ENCODE data around the gene HS3ST4. TPM values are rescaled to one million over a fixed set of nuclear protein-coding genes. Genes with fewer than 3 reads are reported as not detected.

Gene HS3ST4
- total and polyA plus RNA-seq, 2 of the 8 experiments (the other 6 are each of a cell fraction or from before 2014, with no cell fraction given): 1.9 to 3.3 TPM

- Histone ChIP-seq H2AFZ (ENCODE audit: low read length) (no peak overlapping the region), H3K4me3 (ENCODE audit: extremely low read depth in 1 of 4, insufficient read depth in 2 of 4, low read depth in 3 of 4, low read length in 4 of 4) (no peak overlapping the region), H4K20me1 (replicated peaks in 1 of 2; ENCODE audit: control insufficient read depth in 1 of 2, insufficient read depth in 2 of 2, low read length in 2 of 2) (peaks cover 0 to 2% of the 10 kb centered on the region in 2 experiments), H3K23me2 (ENCODE audit: low read depth, low read length) (no peaks in the 10 kb centered on the region; the same call in 1 of the 2 replicates), H3K4me1 (replicated peaks in 1 of 4; ENCODE audit: control insufficient read depth in 3 of 4, insufficient read depth in 4 of 4, low read length in 3 of 4) (peaks cover 0 to 5% (median 0%) of the 10 kb centered on the region in 4 experiments; a peak in 1 of 7 replicates), H3K9ac (replicated peaks in 1 of 4; ENCODE audit: extremely low read depth in 1 of 4, low read depth in 3 of 4, low read length in 3 of 4) (no peak overlapping the region), H4K91ac (replicated peaks; ENCODE audit: insufficient read length, low read length) (no peak overlapping the region), H3K4me2 (ENCODE audit: insufficient read depth in 1 of 2, low read depth in 2 of 2, low read length in 2 of 2) (no peak overlapping the region), H2BK12ac (ENCODE audit: low read depth, low read length) (peak overlapping the region; percentile 2; the same call in 1 of the 2 replicates), H3K14ac (ENCODE audit: insufficient read length) (no peak overlapping the region), H3K27ac (ENCODE audit: low read depth, low read length) (no peak overlapping the region), H4K8ac (ENCODE audit: extremely low read depth, insufficient read depth, low read length) (no peak overlapping the region), H2BK15ac (ENCODE audit: low read length) (no peak overlapping the region), H2BK5ac (ENCODE audit: low read depth, low read length) (no peak overlapping the region), H3K79me1 (ENCODE audit: low read depth, low read length) (no peaks in the 10 kb centered on the region), H4K5ac (ENCODE audit: insufficient read length, low read depth, low read length) (no peak overlapping the region), H3K9me3 (ENCODE audit: insufficient read depth in 2 of 2, low read depth in 1 of 2, low read length in 1 of 2) (no peaks in the 10 kb centered on the region), H2BK20ac (ENCODE audit: low read length) (no peak overlapping the region), H2BK120ac (replicated peaks; ENCODE audit: low read depth, low read length) (no peak overlapping the region), H3K18ac (ENCODE audit: extremely low read depth, low read length) (no peak overlapping the region), H3K56ac (replicated peaks; ENCODE audit: insufficient read length, low read depth, low read length) (no peak overlapping the region), H3K23ac (ENCODE audit: insufficient read length) (no peak overlapping the region), H3K4ac (replicated peaks; ENCODE audit: insufficient read length, low read depth, low read length) (no peak overlapping the region), H3K79me2 (ENCODE audit: control insufficient read depth in 1 of 2, insufficient read depth in 2 of 2, low read length in 2 of 2) (no peaks in the 10 kb centered on the region), H3K27me3 (replicated peaks in 1 of 4; ENCODE audit: control insufficient read depth in 3 of 4, extremely low read depth in 1 of 4, insufficient read depth in 3 of 4, low read length in 3 of 4) (no peaks in the 10 kb centered on the region), H2AK5ac (ENCODE audit: low read depth, low read length) (peak overlapping the region; percentile 84; the same call in 1 of the 2 replicates), H3K36me3 (ENCODE audit: control insufficient read depth in 2 of 4, insufficient read depth in 4 of 4, low read length in 3 of 4) (no peaks in the 10 kb centered on the region)
- FAIRE-seq (no peak), DNase-seq (ENCODE audit: low read depth in 1 of 2, low spot score in 2 of 2) (no peak)
- 86% methylated on average over 4 of the region's 4 CpGs; no CpG with 5 or more reads in 1 of the 2 experiments for WGBS, 2 experiments (ENCODE audit: extremely low coverage in 1 of 2, insufficient coverage in 1 of 2, insufficient read length in 1 of 2, insufficient replicate concordance in 2 of 2, low coverage in 1 of 2, low lambda C conversion rate in 2 of 2, missing lambda C conversion rate in 1 of 2)
- TF ChIP-seq CHD1 (IDR thresholded peaks at IDR 0.05; ENCODE audit: low read depth, low read length) (no peak), NRF1 (IDR thresholded peaks at IDR 0.05; ENCODE audit: low read depth, low read length) (no peak), GABPA (IDR thresholded peaks at IDR 0.05; ENCODE audit: borderline replicate concordance, insufficient read depth, low read length) (no peak), SIX5 (IDR thresholded peaks at IDR 0.05; ENCODE audit: low read depth, low read length) (no peak), YY1 (IDR thresholded peaks at IDR 0.05; ENCODE audit: low read depth, low read length) (no peak), CTBP2 (IDR thresholded peaks at IDR 0.05; ENCODE audit: borderline replicate concordance, insufficient read depth, insufficient read length, low read length) (no peak), MAX (IDR thresholded peaks at IDR 0.05) (no peak)
- ChIA-PET POLR2A (ENCODE audit: partially characterized antibody) (interaction anchor here (1.4 kb wide), 1 partner anchor 10 kb away, joined by 3 read pairs; no protein-coding TSS in a partner anchor), CTCF (ENCODE audit: partially characterized antibody) (no interaction called here)
Measured at GRCh38 chr16:25895380-25895779, 203.6 kb downstream of the HS3ST4 start.
